HG03469 (cell line): ENCODE results near the gene ZAR1L.

Experiments
- ATAC-seq: cut with Tn5 transposase; IDR thresholded peaks from one replicate; pipeline ENCODE4 v1.9.1; 2021; ENCODE audit warnings: mild to moderate bottlenecking, moderate library complexity, moderate number of reproducible peaks; ENCODE audit not compliant: unreplicated experiment

The ZAR1L gene

GRCh38 chr13:32302461-32302860, 12.7 kb downstream of the ZAR1L start:
- no peak for ATAC-seq

DNA sequence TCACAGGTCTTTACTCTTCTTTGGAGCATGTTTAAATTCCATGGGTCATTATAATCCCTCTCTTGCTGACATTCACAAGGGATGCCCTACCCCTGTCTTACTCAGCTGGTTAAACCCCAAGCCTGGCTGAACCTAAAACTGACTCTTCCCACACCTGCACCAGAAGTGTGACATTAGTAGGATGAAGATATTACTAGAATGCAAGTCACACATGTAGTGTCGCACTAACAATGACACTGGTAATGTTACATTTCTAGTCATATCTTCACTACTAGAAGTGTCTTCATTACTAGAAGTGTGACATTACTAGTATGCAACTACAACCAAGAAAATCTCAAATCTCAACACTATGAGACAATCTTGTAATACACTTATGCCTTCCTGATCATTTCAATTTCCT, 14.2 kb downstream of the ZAR1L start:
- ATAC-seq = no peak

DNA sequence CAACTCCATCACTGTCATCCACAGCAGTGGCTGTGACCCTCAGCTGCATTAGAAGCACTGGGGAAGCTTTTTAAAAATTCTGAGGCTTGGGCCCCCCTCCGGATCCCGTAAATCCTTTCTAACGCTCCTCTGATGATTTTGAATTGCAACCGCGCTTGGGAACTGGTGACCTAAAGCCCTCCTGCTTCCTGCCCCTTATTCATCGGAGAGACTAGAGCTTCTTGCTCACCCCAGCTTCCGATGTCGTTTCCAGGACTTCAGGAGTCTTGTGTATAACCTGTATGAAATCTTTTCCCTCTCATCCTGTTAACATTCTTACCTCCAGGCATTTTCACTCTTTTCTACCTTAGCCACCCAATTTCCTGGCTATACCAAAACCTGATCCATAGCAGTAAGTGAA, 14.8 kb downstream of the ZAR1L start:
- ATAC-seq = no peak

DNA sequence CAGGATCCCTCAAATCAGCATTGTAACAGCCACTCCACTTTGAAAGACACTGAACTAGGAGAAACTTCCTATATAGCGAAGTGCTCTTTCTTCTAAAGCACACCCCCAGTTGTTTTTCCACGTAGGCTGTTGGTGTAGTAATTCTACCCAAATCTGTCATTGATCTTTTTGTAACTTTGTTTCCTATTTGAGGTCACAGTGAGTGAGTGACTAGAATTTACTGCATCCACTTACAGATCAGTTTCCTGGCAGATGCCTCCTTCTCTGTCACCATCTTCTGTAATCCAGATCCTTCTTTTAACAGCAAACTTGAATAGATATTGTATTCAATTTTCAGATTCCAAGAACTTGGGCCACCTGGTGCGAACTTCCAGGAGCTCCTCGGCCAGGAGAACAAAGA, 15.3 kb downstream of the ZAR1L start:
- no peak for ATAC-seq

DNA sequence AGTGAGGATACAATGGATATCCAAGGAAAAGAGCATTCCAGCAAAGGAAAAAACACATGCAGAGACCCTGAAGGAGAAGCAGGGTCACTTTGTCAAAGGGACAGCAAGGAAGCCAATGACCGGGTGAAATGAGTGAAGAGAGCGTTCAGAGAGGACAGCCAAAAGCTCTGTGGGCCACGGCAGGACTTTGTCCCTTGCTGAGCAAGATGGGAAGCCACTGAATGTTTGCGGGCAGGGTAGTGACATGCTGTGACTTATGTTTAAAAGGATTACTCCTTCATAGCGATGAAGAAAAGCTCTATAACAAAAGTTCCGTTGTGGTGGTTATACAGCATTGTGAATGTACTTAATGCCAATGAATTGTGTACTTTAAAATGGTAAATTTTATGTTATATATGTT, 16.5 kb downstream of the ZAR1L start:
- ATAC-seq = no peak

GRCh38 chr13:32297206-32297605, 18.0 kb downstream of the ZAR1L start:
- no peak for ATAC-seq

DNA sequence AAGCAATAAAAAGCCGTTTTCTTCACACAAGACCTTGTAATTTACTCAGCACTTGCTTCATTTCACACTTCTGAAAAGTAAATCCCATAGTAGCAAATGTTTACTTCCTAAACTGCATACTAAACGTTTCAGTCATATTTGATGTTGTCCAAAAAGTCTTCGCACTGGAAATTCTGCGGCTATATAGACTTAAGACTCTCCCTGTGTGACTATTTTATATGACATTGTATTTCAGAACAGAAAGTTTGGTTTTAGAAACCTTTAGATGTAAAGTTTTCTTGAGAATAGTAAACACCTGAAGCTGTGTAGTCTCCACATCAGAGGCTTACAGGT, 29.6 kb downstream of the ZAR1L start:
- no peak for ATAC-seq

DNA sequence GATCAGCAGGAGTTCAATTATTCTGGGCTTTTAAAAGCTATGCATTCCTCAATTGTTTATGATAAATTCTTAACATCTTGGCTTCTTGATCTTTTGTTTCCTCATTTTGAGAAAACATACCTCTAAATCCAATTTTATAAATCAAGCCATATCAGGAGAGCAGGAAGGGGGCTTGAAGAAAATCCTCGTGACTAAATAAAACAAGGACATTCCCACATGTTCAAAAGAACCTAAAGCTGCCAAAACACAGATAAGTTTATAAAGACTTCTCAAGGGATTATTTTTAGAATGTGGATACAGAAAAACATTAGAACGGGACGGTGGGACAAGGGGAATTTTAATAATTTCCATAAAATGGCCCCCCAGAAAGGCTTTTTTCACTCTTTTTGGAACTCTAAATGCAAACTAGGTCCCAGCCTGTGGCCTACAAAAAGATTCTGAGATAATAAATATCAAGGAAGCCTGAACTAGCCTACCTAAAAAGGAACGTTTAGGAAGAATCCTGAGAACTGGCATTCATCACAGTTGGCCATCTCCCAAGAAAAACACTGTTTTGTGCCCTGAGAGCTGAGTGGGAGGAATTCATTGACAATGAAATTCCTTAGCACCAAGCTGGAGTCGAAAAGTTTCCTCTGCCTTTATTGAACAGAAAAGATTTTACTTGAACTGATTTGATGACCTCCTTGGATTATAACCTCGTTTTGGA, 30.1 kb downstream of the ZAR1L start:
- no peak for ATAC-seq

- no peak for ATAC-seq
These were observed 33.0 kb downstream of the ZAR1L start for GRCh38 chr13:32282096-32282711.

DNA sequence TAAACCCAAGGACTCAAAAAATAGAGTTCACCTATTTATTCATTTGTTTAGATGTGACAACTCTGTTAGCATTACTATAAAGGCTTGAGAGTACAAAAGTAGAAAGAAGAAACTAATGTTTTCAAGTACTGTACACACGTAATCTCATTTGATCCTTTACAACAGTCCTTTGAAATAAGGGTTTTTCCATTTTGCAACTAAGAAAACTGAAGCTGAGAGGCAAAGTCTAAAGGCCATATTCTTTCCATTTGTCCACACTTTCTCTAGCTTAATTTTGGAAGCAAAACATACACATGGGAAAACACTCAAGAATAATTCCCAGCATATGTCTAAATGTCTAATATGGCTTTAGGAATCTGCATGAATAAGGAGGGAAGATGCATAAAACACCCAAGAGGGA, 34.1 kb downstream of the ZAR1L start:
- ATAC-seq = no peak

- no peak for ATAC-seq
These were observed 36.7 kb downstream of the ZAR1L start for GRCh38 chr13:32278426-32278825.

DNA sequence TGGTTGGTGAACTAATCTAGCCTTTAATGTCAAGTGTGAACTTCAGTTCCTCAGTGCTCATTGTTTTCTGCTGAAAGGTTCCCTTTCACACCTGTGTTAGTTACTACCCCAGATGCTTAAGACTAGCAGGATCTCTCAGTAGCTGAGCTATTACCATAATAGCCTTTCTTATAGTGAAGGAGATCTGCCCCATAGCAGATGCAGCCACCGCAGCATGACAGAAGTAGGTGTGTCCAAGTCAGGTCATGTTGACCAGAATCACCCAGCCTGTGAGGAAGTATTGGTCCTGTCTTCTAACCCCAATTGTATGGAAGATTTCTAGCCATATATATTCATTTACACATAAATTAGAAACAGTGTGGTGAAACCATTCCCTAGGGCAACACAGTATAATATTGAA, 37.3 kb downstream of the ZAR1L start:
- no peak for ATAC-seq

DNA sequence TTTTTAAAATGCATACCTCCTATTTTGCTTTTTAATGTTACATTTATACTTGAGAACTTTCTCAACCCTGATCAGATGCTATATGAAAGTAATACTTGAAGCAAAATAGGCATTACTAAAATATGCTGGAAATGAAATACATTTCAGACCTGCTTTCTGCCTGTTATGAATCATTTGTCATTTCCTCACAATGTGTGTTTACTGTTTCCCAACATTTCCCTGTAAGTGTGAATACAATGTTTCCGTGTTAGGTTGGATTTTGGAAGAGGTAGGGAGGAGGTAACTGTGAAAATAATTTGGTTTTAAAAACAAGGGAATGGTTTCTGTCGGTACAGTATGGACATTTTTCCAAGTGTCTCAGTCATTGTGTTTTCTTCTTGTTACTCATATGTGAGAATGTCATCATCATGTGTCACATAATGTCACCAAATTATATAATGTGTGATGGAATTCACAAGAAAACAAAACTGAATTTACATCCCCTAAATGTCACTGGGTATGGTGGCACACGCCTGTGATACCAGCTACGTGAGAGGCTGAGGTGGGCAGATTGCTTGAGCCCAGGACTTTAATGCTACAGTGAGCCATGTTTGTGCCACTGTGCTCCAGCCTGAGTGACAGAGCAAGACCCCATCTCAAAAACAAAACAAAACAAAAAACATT, 43.0 kb downstream of the ZAR1L start:
- ATAC-seq = no peak

DNA sequence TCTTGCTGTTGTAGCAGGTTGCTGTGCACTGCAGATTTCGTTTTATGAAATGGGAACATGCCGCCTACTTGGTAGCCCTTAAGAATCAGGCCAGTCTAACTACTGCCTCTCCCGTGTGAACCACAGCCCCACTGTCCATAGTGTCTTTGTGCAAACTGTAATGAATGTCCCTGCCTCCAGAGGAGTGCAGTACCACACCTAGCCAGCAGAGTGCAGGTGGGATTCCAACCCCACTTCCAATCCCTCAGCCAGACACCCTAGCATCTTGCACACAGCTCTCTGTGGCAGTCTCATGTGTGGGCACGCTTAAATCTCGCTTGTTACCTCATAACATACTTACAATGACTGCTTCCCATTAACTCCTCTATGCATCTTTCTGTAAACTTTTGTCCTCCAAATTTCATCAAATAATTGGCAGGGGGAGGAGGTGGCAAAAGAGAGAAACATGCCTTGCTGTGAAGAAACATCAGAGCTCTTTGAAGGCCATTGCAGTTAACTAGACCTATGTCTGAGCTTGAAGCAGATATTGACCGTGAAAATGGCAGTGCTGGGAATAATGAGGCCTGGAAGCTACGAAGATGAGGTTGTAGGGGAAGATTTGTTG, 47.2 kb downstream of the ZAR1L start:
- peak; percentile 95 for ATAC-seq

DNA sequence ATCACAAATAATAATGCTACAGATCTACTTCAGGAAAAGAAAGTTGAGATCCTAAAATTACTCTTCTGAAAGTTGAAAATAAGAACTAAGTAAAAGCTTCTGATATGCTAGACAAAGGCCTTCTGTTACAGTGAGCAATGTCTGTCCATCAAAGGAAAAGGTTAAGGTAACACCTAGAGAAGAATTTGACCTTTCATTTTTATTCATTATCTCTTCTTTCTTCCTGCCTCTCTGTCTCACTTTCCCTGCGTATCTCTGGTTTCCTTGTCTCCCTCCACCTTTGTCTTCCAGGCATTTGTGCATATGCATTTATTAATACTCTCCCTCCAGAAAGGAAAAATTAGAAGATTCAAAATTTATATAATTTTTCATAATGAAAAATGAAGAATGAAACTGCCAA, 49.0 kb downstream of the ZAR1L start:
- no peak for ATAC-seq

DNA sequence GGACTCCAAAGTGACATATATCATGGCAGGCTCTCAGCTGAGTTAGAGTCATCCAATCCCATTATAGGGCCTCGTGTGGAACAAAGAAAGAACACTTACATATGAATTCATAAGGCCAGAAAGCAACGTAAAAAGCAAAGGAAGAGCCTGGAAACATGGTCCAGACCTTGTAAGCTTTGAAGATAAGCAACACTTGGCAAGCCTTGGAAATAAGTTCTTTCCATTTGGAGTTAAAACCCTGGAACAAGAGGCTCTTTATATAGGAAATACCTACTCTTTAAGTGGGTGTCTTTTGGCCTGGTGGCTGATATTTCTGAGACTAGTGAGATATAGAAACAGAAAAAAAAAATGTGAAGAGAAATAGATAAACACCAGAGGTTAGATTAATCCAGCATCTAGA, 49.4 kb downstream of the ZAR1L start:
- ATAC-seq = no peak

GRCh38 chr13:32264407-32264806, 50.8 kb downstream of the ZAR1L start:
- no peak for ATAC-seq

DNA sequence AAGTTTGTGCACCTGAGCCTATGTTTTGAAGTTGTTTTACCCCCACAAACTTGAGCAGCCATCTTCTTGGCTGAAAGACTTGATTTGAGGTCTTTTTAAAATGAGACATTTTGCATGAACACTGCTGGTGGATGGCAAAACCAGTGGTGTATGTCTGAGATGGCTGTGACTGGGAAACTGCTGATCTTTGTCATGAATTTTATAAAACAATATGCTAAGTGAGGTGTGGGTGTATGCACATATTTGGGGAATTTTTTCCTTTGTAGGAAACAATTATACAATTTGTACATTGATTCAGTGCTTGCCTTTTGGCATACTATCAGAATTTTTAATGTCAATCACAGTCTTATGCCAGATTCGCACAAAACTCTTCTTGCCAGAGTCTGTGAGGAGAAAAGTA, 52.5 kb downstream of the ZAR1L start:
- no peak for ATAC-seq

- ATAC-seq = no peak
These were observed 53.0 kb downstream of the ZAR1L start for GRCh38 chr13:32262165-32262564.

DNA sequence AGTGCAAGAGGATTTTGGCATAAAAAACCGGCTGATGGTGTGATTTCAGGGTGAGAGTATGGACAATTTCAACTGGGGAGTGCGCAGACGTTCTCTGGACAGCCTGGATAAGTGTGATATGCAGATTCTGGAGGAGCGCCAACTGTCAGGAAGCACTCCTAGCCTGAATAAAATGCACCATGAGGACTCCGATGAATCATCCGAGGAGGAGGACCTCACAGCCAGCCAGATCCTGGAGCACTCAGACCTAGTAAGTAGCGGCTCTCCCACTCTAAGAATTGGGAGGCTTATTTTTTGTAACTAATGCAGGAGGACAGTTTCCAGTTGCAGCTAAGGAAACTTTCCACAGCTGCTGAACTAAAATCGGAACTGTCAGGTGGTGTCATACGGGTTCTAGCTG, 53.6 kb downstream of the ZAR1L start:
- ATAC-seq = no peak

- ATAC-seq = no peak
These were observed 56.0 kb downstream of the ZAR1L start for GRCh38 chr13:32259116-32259515.

GRCh38 chr13:32257649-32258048, 57.5 kb downstream of the ZAR1L start:
- ATAC-seq = no peak
